Nephron progenitor cell (in vitro differentiated cells): ENCODE results near the gene GRK3.

ENCODE experiments used
- DNase-seq: peaks from one replicate; pipeline ENCODE4 v3.0.0; 2021
- H3K27ac Mint-ChIP-seq: 2 replicates; pipeline ENCODE4 v1.8.0; 2021; ENCODE audit warnings: mild to moderate bottlenecking, moderate library complexity, mixed read lengths
- H3K27me3 Mint-ChIP-seq: 2 replicates; pipeline ENCODE4 v1.8.0; 2021; ENCODE audit warnings: mild to moderate bottlenecking, low read depth, mixed read lengths; ENCODE audit not compliant: poor library complexity
- H3K36me3 Mint-ChIP-seq: 2 replicates; pipeline ENCODE4 v1.8.0; 2021; ENCODE audit warnings: low read depth, mixed read lengths
- H3K4me1 Mint-ChIP-seq: 2 replicates; pipeline ENCODE4 v1.8.0; 2021; ENCODE audit warnings: mixed read lengths
- H3K4me3 Mint-ChIP-seq: 2 replicates; pipeline ENCODE4 v1.8.0; 2021; ENCODE audit warnings: mild to moderate bottlenecking, moderate library complexity, mixed read lengths
- H3K9me3 Mint-ChIP-seq: 2 replicates; pipeline ENCODE4 v1.8.0; 2021; ENCODE audit warnings: mild to moderate bottlenecking, moderate library complexity, mixed read lengths
- CTCF ChIP-seq: fragments of 200-600 bp; sonication (generic); IDR thresholded peaks from 2 replicates; pipeline ENCODE4 v1.5.0; 2021; ENCODE audit warnings: antibody characterized with exemption

Gene GRK3

DNA sequence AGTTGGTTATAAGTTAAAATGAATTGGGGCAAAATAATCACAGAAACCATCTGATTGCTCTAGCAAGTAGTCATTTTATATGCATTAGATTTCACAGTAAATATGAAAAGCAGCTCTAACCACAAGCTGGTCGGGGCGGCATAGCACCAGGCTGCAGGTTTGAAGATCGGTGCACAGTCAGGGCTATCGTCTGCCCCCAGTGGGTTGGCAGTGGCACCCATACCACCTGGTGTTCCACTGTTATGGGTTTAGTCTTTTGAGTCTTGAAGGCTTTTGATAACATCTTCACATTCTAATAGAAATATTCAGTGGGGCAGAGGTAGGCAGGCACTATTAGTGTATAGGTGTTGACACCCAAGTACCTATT is 62.1 kb downstream of the GRK3 start:
- TF ChIP-seq CTCF: no peak
- no peak overlapping the region for H3K4me3 Mint-ChIP-seq

GRCh38 chr22:25627271-25627852 is 62.9 kb downstream of the GRK3 start:
- no peak overlapping the region for H3K4me3 Mint-ChIP-seq
- H3K27ac Mint-ChIP-seq: no peak overlapping the region
- peaks cover 19% of the 10 kb centered on the region for H3K36me3 Mint-ChIP-seq
- H3K4me1 Mint-ChIP-seq: peaks cover 19% of the 10 kb centered on the region
- no peaks in the 10 kb centered on the region for H3K27me3 Mint-ChIP-seq
- no peak for TF ChIP-seq CTCF
- no peaks in the 10 kb centered on the region for H3K9me3 Mint-ChIP-seq
- no peak for DNase-seq

More for the DNA sequence above, 62.1 kb downstream of the GRK3 start:
- no peaks in the 10 kb centered on the region for H3K27me3 Mint-ChIP-seq
- DNase-seq: no peak
- H3K27ac Mint-ChIP-seq: no peak overlapping the region
- peaks cover 22% of the 10 kb centered on the region for H3K36me3 Mint-ChIP-seq
- H3K9me3 Mint-ChIP-seq: no peaks in the 10 kb centered on the region
- peaks cover 27% of the 10 kb centered on the region for H3K4me1 Mint-ChIP-seq

DNA sequence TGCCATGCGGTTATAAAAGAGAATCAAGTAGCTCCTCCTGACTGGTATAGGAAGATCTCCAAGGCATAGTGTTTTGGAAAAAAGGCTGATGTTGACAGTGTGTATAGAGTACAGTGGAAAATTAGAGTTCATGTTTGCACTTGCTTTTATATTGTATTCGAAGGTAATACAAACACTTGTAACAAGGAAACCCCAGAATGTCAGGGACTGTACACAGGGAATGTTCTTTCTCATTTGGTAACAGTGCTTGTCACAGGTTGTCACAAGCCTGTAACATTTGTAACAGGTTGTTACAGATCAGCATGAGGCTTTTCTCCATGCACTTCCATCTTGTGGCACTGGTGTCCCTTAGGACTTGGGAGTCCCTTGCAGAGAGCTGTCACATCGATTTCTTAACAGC is 64.0 kb downstream of the GRK3 start:
- no peak for DNase-seq
- Mint-ChIP-seq H3K9me3 (no peaks in the 10 kb centered on the region), H3K27me3 (no peaks in the 10 kb centered on the region), H3K27ac (no peak overlapping the region), H3K4me1 (peaks cover 15% of the 10 kb centered on the region), H3K4me3 (no peak overlapping the region), H3K36me3 (peaks cover 11% of the 10 kb centered on the region)
- no peak for TF ChIP-seq CTCF

- no peak for TF ChIP-seq CTCF
- Mint-ChIP-seq H3K27ac (no peak overlapping the region), H3K4me1 (peaks cover 15% of the 10 kb centered on the region), H3K9me3 (no peaks in the 10 kb centered on the region), H3K4me3 (no peak overlapping the region), H3K36me3 (peaks cover 1% of the 10 kb centered on the region), H3K27me3 (no peaks in the 10 kb centered on the region)
- no peak for DNase-seq
Measured at GRCh38 chr22:25629613-25630012, 65.1 kb downstream of the GRK3 start.

DNA sequence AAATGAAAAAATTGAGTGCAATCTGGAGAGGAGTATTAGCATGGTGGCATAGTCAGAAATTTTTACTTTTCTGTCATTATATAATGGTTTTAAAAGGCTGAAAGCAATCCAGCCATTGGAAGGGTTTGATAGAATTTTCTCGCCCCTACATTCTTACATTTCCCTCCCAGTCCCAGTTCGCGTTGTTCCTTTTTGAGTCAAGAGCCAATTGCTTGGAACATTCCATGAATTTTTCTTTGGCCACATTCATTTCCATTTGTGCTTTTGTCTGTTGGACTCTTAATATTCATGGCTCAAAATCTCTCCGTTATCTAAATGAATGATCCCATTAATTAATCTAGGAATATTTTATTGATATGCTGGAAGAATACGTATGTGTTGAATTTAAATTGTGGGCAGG is 66.0 kb downstream of the GRK3 start:
- no peak for TF ChIP-seq CTCF
- H3K9me3 Mint-ChIP-seq: no peaks in the 10 kb centered on the region

GRCh38 chr22:25636323-25636722 is 71.8 kb downstream of the GRK3 start:
- no peaks in the 10 kb centered on the region for H3K27me3 Mint-ChIP-seq
- H3K27ac Mint-ChIP-seq: no peak overlapping the region
- peaks cover 22% of the 10 kb centered on the region for H3K9me3 Mint-ChIP-seq
- no peak overlapping the region for H3K4me3 Mint-ChIP-seq
- TF ChIP-seq CTCF: no peak
- DNase-seq: no peak
- H3K36me3 Mint-ChIP-seq: peaks cover 31% of the 10 kb centered on the region
- H3K4me1 Mint-ChIP-seq: no peaks in the 10 kb centered on the region

More for the DNA sequence above, 66.0 kb downstream of the GRK3 start:
- Mint-ChIP-seq H3K4me3 (no peak overlapping the region), H3K4me1 (peaks cover 13% of the 10 kb centered on the region), H3K27me3 (no peaks in the 10 kb centered on the region), H3K27ac (no peak overlapping the region), H3K36me3 (no peaks in the 10 kb centered on the region)
- DNase-seq: no peak
